ENCODE measurements around the gene PPP4R1.
"Not testable (repeated sequence)": the region's sequence is repeated elsewhere in the genome, so short reads cannot be mapped to it uniquely, and the experiment has no call there.

PPP4R1 gene

GRCh38 chr18:9614401-9615279 lies at the start of gene PPP4R1:
PPP4R1 (minus strand) TSS chr18:9614559; CDS start chr18:9614484, 75 bp downstream.
- DNase-seq (ENCODE audit: low read depth) = peak; percentile 47

GRCh38 chr18:9663377-9663776 lies 49.0 kb upstream of the PPP4R1 start:
- no peak for DNase-seq (ENCODE audit: low read depth)

- DNase-seq (ENCODE audit: low read depth) = no peak
These were observed 47.2 kb upstream of the PPP4R1 start for GRCh38 chr18:9661564-9661963.

DNA sequence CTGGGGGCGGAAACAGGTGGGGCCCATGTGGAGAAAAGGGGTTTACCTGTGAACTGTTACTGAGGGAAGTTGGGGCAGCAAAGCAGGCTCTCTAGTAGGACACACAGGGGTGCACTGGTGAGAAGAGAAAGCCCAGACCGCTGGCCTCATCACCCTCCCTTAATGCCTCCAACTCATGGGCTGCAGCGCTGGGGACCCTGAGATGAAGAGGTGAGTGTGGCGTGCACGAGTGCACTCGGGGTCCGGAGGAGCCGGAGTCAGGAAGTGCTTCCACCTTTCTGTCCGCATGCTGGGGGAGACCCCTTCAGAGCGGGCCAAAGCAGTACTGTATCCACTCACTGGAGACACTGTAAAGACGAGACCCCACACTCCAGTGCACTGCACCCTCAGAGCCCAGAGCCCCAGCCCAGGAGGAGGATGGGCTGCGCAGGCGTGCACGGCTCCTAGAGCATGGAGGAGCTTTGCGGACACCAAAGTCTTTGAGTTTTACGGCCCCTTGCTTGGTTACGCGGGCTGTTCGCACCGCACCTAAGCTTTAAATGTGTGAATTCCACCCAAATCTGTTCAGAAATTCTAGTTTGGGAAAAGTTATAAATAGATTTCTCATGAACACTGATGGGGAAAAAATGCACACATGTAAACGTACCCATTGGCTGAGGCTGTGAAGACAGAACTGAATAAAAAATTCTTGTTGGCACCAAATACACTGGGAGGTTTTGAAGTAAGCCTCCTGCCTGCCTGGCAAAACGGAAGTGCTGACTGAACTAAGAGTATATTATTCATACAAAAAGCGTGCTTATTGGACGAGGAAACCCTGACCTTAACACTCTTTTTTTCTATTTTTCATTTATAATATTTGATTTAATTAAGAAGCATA lies 45.4 kb upstream of the PPP4R1 start:
- DNase-seq (ENCODE audit: low read depth) = no peak

DNA sequence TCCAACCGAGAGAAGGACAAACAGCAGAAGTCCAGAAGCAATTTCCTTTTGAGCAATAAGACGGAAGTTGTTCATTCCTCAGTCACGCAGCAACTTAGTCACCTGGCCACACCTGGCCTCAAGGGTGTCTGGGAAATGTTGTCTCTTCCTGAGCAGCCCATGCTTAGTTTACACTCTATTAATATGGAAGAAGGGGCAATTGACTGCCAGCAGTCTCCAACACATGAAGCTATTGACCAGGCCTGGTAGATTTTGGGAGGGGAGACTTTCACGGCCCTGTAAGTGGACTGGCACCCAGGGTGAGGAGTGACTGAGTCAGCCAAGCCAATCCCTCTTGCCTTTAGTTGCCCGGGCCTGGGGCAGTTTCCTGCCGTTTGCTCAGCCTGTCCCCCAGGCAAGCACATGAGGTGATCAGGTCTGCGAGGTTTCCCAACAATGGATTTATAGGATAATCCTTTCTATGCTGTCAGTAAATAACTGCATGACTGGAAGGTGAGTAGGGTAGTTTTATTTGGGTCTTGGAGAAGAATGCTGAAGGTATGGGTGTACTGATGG lies 43.8 kb upstream of the PPP4R1 start:
- DNase-seq (ENCODE audit: low read depth) = no peak

DNA sequence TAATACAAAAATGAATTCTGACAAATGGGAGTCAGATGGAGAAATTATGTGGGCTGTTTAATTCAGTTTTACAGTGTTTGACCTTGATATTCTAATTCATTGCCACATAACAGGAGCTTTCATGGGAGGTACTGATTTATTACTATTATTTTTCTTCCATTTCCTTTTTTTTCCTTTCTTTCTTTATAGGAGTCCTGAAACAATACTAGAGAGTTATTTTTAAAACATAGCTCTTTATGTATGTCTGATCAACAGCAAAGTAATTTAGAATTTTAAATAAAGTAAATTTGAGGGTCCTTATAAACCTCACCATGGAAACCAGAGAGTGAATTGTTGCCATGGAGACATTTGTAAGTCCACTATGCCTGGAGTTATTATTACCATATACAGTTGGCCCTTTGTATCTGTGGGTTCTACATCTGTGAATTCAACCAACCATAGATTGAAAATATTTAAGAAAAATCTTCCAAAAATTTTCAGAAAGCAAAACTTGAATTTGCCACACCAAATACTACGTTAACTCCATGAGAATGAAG lies 40.9 kb upstream of the PPP4R1 start:
- DNase-seq (ENCODE audit: low read depth) = no peak

DNA sequence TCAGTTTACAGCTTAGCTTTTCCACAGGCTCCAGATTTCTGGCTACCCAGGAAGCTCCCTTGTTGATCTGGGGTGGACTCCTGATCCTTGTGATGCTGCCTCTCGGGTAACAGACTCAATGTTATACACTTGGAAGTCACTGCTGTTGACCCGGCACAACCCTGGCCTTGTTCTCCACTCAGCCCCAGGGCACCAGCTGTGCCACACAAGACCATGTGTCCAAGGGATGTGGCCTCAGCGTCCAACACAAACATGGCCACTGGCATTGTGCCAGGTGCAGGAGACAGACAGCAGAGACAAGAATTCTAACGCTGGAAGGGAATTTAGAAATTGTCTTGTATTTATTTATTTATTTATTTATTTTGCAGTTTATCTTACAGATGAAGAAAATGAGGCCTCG lies 39.0 kb upstream of the PPP4R1 start:
- DNase-seq (ENCODE audit: low read depth) = no peak

GRCh38 chr18:9649164-9649540 lies 34.8 kb upstream of the PPP4R1 start:
- DNase-seq (ENCODE audit: low read depth) = no peak

GRCh38 chr18:9648431-9649163 lies 34.2 kb upstream of the PPP4R1 start:
- no peak for DNase-seq (ENCODE audit: low read depth)

DNA sequence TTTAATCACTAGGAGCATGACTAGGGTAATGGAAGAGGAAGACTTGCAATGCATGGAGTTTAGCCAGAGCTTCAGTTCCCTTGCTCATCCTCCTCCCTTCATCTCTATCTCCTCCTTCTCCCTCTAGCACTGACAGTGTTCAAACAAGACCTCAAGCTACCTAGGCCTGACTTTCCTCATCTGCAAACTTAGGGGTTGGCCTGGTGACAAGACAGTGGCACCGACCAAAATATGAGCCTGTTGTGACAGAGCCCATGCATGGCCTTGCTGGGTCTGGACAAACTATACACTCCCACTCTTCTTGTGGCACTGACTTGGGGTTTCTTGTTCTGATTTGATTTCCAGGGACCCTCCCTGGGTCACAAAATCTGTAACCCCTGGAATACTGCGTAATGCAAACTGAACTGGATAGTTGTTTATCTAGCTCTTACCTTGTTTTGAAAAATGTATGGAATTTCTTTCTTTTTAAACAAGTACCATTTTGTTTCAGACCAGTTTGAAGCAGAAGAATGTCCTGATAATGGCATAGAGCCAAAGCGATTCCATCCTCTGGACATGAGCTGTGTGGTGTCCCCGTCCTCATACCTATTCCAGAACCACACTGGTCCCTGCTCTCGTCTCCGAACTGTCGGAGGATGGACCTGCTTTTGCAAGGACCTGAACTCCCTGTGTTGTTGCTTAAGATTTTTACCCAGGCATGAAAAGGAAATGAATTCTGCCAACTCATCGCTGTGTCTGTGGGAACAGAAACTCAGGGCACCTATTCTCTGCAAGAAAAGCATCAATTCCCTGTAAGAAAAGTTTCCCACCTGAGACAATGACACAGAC lies 33.4 kb upstream of the PPP4R1 start:
- no peak for DNase-seq (ENCODE audit: low read depth)

- no peak for DNase-seq (ENCODE audit: low read depth)
These were observed 29.2 kb upstream of the PPP4R1 start for GRCh38 chr18:9643549-9643948.

- no peak for DNase-seq (ENCODE audit: low read depth)
These were observed 28.6 kb upstream of the PPP4R1 start for GRCh38 chr18:9642799-9643462.

- DNase-seq (ENCODE audit: low read depth) = not testable (repeated sequence)
These were observed 26.7 kb upstream of the PPP4R1 start for GRCh38 chr18:9641081-9641480.

GRCh38 chr18:9638886-9639285 lies 24.5 kb upstream of the PPP4R1 start:
- no peak for DNase-seq (ENCODE audit: low read depth)

GRCh38 chr18:9637036-9637767 lies 22.8 kb upstream of the PPP4R1 start:
- DNase-seq (ENCODE audit: low read depth) = no peak

DNA sequence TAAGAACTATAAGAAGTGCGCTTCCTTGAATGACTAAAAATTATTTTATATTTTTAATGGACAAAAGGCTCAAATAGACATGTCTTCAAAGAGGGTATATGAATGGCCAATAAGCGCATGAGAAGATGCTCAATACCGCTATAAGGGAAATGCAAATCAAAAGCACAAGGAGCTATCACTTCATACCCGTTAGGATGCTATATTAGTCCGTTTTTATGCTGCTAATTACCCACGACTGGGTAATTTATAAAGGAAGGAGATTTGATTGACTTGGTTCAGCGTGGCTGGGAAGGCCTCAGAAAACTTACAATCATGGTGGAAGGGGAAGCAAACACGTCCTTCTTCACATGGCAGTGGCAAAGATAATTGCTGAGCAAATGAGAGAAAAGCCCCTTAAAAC lies 20.5 kb upstream of the PPP4R1 start:
- no peak for DNase-seq (ENCODE audit: low read depth)

GRCh38 chr18:9631814-9632496 lies 17.6 kb upstream of the PPP4R1 start:
- no peak for DNase-seq (ENCODE audit: low read depth)

- DNase-seq (ENCODE audit: low read depth) = no peak
These were observed 16.1 kb upstream of the PPP4R1 start for GRCh38 chr18:9630444-9630843.

- no peak for DNase-seq (ENCODE audit: low read depth)
These were observed 15.3 kb upstream of the PPP4R1 start for GRCh38 chr18:9629709-9630108.
